Panc1 (cell line): ENCODE results near the gene FCMR.

Experiments
- SIN3A ChIP-seq: IDR thresholded peaks from 2 replicates; pipeline ENCODE4 v1.6.1; 2012; ENCODE audit warnings: low read depth, mild to moderate bottlenecking, low read length, moderate library complexity, borderline replicate concordance; ENCODE audit not compliant: insufficient read depth
- TF ChIP-seq, protein P1 (sequence below): fragments of 450-650 bp; IDR thresholded peaks from 2 replicates; pipeline ENCODE4 v1.5.1; 2017; ENCODE audit warnings: mild to moderate bottlenecking
- TF ChIP-seq, protein P2 (sequence below), 2 experiments: IDR thresholded peaks; 2 replicates each; pipeline ENCODE4 v1.6.1; 2011 to 2012; ENCODE audit warnings: low read depth in 2 of 2, control low read depth in 1 of 2, low read length in 1 of 2, mild to moderate bottlenecking in 1 of 2, moderate library complexity in 1 of 2; ENCODE audit not compliant: insufficient read depth in 1 of 2

DNA sequence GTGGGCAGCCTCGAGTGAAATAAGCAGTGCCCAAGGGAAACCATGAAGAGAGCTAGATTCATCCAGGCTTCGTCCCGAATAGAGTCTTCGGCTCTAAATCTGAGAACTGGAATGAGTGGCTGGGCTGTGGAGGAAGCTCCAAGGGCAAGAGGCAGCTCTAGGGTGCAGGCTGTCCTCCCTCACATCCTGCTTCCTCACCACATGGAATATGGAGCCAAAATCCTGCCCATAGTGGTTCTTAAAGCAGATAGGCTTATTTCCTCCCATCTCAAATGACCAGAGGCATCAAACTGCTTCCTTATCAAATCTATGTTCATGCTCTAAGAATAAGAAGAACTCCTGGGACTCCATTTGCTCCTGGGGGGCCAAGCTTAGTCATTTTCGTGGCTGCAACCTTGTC, 22.0 kb downstream of the FCMR start:
- TF ChIP-seq, protein P1, sequence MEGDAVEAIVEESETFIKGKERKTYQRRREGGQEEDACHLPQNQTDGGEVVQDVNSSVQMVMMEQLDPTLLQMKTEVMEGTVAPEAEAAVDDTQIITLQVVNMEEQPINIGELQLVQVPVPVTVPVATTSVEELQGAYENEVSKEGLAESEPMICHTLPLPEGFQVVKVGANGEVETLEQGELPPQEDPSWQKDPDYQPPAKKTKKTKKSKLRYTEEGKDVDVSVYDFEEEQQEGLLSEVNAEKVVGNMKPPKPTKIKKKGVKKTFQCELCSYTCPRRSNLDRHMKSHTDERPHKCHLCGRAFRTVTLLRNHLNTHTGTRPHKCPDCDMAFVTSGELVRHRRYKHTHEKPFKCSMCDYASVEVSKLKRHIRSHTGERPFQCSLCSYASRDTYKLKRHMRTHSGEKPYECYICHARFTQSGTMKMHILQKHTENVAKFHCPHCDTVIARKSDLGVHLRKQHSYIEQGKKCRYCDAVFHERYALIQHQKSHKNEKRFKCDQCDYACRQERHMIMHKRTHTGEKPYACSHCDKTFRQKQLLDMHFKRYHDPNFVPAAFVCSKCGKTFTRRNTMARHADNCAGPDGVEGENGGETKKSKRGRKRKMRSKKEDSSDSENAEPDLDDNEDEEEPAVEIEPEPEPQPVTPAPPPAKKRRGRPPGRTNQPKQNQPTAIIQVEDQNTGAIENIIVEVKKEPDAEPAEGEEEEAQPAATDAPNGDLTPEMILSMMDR = no peak
- TF ChIP-seq, protein P2, sequence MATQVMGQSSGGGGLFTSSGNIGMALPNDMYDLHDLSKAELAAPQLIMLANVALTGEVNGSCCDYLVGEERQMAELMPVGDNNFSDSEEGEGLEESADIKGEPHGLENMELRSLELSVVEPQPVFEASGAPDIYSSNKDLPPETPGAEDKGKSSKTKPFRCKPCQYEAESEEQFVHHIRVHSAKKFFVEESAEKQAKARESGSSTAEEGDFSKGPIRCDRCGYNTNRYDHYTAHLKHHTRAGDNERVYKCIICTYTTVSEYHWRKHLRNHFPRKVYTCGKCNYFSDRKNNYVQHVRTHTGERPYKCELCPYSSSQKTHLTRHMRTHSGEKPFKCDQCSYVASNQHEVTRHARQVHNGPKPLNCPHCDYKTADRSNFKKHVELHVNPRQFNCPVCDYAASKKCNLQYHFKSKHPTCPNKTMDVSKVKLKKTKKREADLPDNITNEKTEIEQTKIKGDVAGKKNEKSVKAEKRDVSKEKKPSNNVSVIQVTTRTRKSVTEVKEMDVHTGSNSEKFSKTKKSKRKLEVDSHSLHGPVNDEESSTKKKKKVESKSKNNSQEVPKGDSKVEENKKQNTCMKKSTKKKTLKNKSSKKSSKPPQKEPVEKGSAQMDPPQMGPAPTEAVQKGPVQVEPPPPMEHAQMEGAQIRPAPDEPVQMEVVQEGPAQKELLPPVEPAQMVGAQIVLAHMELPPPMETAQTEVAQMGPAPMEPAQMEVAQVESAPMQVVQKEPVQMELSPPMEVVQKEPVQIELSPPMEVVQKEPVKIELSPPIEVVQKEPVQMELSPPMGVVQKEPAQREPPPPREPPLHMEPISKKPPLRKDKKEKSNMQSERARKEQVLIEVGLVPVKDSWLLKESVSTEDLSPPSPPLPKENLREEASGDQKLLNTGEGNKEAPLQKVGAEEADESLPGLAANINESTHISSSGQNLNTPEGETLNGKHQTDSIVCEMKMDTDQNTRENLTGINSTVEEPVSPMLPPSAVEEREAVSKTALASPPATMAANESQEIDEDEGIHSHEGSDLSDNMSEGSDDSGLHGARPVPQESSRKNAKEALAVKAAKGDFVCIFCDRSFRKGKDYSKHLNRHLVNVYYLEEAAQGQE (IDR thresholded peaks at IDR 0.05; ENCODE audit: insufficient read depth in 1 of 2, low read depth in 2 of 2, low read length in 1 of 2) = no peak
- TF ChIP-seq SIN3A = no peak
